Measurements from ENCODE around the gene VWF.

GRCh38 chr12:6041891-6042290 is 82.6 kb downstream of the VWF start:
- TF ChIP-seq CTCF (IDR thresholded peaks at IDR 0.05): no peak
- TF ChIP-seq POLR2AphosphoS5 (IDR thresholded peaks at IDR 0.05): no peak

Measured in upper lobe of left lung (tissue), 4 donors.